Measurements from ENCODE around the gene N4BP2L2. TPM values are rescaled to one million over a fixed set of nuclear protein-coding genes. Genes with fewer than 3 reads are reported as not detected.

Gene N4BP2L2
- polyA plus RNA-seq, 4 donors, result 167 to 223 (median 174) TPM

GRCh38 chr13:32535115-32535514, 3.5 kb downstream of the N4BP2L2 start:
- no peak for DNase-seq (ENCODE audit: low read depth in 4 of 4, low spot score in 3 of 4)

GRCh38 chr13:32530841-32531253, 7.7 kb downstream of the N4BP2L2 start:
- peak in 3 of 4 donors; percentile 26 to 48 (median 46) for DNase-seq (ENCODE audit: low read depth in 4 of 4, low spot score in 3 of 4)

DNA sequence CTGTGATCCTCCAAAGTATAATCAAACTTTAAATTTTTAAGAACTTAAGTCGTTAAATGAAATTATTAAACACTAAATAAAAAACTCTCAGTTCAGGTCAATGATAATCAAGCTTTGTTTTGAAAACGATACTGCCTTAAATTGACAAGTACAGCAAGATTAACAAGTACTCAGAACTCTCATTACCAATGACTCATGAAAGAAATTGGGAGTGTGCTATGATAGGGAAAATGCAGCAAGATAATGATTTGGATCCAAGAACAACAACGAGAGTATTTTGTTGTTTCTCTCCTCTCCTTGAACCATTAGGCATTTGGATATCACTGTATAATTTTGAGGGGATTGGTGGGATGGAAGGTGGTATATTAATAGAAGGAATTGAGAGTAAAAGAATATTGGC, 10.2 kb downstream of the N4BP2L2 start:
- no peak for DNase-seq (ENCODE audit: low read depth in 4 of 4, low spot score in 3 of 4)

DNA sequence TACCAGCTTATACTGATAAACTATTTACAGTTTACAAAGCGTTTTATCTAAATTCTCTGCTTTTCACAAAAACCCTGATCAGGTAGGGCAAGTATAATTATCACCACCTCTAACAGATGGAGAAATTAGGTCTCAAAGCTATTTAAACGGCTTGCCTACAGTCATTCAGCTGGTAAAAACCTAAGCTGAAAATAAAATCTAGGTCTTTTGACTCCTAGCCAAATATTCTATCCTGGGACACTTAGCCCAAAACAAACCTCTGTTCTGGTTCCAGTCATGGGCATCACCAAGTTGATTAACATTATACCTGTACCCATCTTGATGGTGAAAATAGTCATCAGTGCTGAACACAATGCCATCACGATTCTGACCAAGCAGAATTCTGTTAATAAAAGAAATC, 11.4 kb downstream of the N4BP2L2 start:
- DNase-seq (ENCODE audit: low read depth in 4 of 4, low spot score in 3 of 4), result no peak

DNA sequence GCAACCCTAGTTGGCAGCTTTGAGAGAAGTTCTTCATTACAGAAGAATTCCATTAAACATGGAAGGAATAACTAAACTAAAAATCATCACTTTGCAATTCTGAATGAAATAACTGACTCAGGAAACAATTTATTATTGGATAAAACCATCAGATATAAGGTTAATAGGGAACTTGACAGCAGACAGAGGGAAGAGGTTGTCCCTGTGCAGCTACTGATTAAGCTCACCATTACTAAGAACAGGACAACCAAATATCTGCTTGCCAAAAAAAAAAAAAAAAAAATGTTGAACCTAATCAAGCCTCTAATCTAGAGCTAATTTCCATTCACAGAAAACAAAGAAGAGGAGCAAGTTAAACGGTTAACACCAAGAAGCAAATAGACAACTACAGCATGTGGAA, 12.8 kb downstream of the N4BP2L2 start:
- DNase-seq (ENCODE audit: low read depth in 4 of 4, low spot score in 3 of 4), result no peak

DNA sequence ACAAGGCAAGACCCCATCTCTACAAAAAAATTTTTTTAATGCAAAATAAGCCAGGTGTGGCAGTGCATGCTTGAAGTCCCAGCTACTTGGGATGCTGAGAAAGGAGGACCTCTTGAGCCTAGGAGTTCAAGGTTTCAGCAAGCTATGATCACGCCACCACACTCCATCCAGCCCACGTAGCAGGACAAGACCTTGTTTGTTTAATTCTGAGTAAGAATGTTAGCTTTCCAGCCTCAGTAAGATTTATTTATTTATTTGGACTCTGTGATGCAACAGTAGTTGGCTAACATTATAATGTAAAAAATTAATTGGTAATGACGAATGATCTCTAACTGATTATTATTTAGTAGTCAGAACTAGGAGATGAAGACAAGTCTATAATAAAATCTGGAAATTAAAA, 23.3 kb downstream of the N4BP2L2 start:
- no peak for DNase-seq (ENCODE audit: low read depth in 4 of 4, low spot score in 3 of 4)

GRCh38 chr13:32511482-32511881, 27.1 kb downstream of the N4BP2L2 start:
- no peak for DNase-seq (ENCODE audit: low read depth in 4 of 4, low spot score in 3 of 4)

GRCh38 chr13:32504876-32505275, 33.7 kb downstream of the N4BP2L2 start:
- DNase-seq (ENCODE audit: low read depth in 4 of 4, low spot score in 3 of 4), result no peak

DNA sequence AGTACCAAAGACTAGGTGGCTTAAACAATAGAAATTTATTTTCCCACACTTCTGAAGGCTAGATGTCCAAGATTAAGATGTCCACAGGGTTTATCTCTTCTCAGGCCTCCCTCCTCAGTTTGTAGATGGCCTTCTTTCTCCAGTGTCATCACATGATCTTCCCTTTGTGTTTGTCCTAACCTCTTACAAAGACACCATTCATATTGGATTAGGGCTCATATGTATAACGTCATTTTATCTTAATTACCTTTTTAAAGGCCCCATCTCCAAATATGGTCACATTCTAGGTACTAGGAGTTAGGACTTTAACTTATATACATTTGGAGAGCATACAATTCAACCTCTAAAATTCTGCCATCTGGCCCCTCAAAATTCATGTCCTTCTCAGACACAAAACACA, 34.3 kb downstream of the N4BP2L2 start:
- DNase-seq (ENCODE audit: low read depth in 4 of 4, low spot score in 3 of 4), result no peak

GRCh38 chr13:32503727-32504126, 34.9 kb downstream of the N4BP2L2 start:
- DNase-seq (ENCODE audit: low read depth in 4 of 4, low spot score in 3 of 4), result no peak

DNA sequence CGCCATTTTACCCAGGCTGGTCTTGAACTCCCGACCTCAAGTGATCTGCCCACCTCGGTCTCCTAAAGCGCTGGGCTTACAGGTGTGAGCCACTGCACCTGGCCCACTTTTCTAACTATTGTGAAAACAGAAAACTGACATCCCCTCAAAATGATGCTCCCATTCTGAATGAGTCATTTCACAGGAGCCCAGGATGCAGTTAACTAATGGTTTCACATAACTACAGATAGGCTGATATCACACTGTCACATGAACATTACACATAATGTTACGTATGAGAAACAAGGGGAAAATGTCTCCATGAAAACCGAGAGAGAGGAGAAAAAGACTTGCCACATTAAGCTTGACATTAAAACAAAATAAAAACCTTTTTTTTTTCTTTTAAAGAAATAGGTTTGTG, 37.5 kb downstream of the N4BP2L2 start:
- no peak for DNase-seq (ENCODE audit: low read depth in 4 of 4, low spot score in 3 of 4)

DNA sequence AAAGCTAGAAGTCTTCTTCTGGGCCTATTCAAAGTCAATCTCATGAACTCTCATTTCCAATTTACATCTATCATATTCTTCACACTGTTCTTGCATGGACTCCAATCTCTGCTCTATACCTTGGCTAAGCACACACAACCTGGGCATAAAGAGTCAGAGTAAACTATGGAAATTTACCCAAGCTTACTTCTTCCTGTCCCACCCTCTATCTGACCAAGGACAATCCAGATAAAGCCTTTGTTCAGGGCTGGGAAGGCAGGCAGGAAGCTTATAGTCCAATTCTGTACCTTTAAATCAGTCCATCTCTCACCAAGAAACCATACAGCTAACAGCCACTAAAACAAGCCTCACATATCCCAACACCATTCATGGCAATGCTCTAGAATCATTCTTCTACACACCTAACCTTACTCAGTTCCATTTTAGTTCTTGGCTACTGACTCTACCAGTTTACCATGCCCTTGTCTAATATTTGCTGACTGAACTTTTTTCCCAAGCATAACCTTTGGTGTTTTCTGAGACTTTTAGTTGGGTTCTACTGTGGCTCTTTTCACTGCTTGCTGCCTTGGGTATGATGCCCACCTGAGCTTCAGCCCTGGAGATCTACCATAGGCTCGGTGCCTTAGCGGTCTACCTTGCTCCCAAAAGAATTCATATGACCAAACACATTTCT, 38.9 kb downstream of the N4BP2L2 start:
- no peak for DNase-seq (ENCODE audit: low read depth in 4 of 4, low spot score in 3 of 4)

GRCh38 chr13:32497589-32497988, 41.0 kb downstream of the N4BP2L2 start:
- no peak for DNase-seq (ENCODE audit: low read depth in 4 of 4, low spot score in 3 of 4)

GRCh38 chr13:32496599-32497160, 41.9 kb downstream of the N4BP2L2 start:
- no peak for DNase-seq (ENCODE audit: low read depth in 4 of 4, low spot score in 3 of 4)

- DNase-seq (ENCODE audit: low read depth in 4 of 4, low spot score in 3 of 4), result no peak
These were observed 42.8 kb downstream of the N4BP2L2 start for GRCh38 chr13:32495841-32496240.

- DNase-seq (ENCODE audit: low read depth in 4 of 4, low spot score in 3 of 4), result no peak
These were observed 43.2 kb downstream of the N4BP2L2 start for GRCh38 chr13:32495429-32495828.

DNA sequence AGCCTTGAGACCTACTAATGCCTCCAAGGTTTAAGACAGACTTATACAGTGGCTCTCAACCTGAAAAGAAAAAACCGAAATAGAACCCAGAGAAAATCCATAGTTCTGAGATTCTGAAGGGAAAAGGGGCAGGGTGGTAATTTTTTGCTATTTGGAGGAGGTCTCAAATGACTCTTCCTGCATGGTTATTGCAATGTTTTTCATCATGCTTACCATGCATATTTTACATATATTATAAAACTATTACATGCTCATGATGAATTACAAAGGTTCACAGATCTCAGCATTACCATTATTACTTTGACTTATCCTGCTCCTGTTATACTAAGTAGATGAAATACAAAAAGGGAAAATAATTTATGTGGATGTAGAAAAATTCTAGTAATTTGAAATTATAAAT, 47.6 kb downstream of the N4BP2L2 start:
- no peak for DNase-seq (ENCODE audit: low read depth in 4 of 4, low spot score in 3 of 4)

DNA sequence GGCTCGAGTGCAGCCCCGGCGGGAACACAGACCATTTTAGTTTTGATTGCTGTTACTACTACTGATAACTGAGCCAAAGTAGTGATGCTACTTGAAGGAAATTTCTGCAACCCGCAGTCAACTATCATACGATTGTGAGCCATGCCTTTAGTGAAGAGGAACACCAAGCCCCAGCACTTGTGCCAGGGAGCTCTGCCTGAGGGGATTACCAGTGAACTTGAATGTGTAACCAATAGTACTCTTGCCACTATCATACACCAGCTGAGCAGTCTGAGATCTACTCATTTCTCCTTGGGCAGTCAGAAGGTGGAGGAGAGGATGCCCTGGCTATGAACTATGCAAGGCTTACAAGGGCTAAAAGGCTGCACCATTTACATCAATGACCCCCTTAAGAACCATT, 61.7 kb downstream of the N4BP2L2 start:
- DNase-seq (ENCODE audit: low read depth in 4 of 4, low spot score in 3 of 4), result no peak

DNA sequence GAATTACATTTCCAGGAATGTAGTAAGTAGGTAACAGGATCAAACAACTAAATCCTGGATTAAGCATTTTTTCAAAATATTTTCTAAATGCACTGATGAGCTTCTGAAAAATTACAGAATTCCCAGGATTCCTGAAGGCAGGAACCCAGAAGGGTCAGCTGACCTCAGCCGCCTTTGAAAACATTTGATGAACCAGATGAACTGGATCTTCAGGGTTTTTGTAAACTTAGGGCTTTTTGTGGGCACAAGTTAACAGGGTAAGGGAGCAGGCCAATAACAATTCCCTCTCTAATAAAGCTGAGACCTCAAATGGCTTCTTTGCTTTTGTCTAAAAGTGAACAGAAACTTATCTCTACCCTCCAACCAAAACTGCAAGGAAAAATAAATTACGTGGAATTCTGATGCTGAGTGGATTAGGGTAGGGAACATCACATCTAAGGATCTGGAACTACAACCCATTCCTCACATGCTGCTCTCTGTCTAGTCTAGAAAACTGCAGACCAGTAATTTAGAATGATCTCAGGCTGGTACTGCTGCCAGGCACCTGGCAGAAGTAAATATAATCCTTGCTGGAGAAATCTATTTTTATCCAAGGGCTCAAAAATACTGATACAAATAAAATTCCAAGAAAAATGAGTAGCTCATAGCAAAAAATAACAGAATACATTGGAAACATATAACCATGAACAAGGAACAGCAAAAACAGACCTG, 62.4 kb downstream of the N4BP2L2 start:
- no peak for DNase-seq (ENCODE audit: low read depth in 4 of 4, low spot score in 3 of 4)

- DNase-seq (ENCODE audit: low read depth in 4 of 4, low spot score in 3 of 4), result no peak
These were observed 63.4 kb downstream of the N4BP2L2 start for GRCh38 chr13:32474999-32475792.

DNA sequence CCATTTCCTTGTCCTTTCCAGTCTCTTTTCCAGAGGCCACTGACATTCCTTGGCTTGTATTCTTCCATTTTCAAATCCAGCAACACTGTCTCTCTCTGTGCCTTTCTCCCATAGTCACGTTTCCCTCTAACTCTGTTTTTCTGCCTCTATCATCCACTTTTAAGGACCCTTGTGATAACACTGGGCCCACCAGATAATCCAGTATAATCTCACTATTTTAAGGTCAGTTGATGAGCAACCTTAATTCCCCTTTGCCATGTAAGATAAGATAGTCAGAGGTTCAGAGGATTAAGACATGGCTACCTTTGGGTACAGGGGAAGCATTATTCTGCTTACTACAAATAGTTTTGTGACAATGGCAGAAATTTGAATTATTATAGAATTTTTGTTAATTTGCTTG, 64.9 kb downstream of the N4BP2L2 start:
- DNase-seq (ENCODE audit: low read depth in 4 of 4, low spot score in 3 of 4), result no peak

Measured in left renal pelvis (tissue), 4 donors.